T-cell (primary cell): ENCODE data around the gene OR2D3. TPM values are rescaled to one million over a fixed set of nuclear protein-coding genes. Genes with fewer than 3 reads are reported as not detected.

ENCODE experiments used
- total RNA-seq, 35 experiments: library from RNA in 6 of 35; stranded (reverse) in 6 of 35; fragments of 120-200 nt in 1 of 35; gene quantifications; one replicate each; pipeline versions ENCODE4 v1.2.1 to v1.2.4 and lab custom pipeline; 2013 to 2026

OR2D3 gene
- total RNA-seq, 5 donors from 2014 or later (not counting 1 experiment from before 2014, with no cell fraction given) = not detected

Other genes with a start within 250 kb of the OR2D3 start
- gene MRPL17, start 237.7 kb upstream of the OR2D3 start, total RNA-seq = 10 to 100 TPM; 12.1 to 33.1 (median 30.2) TPM
- not detected for gene OR2AG2, start 149.0 kb upstream of the OR2D3 start, total RNA-seq
- gene OR2AG1, start 138.0 kb upstream of the OR2D3 start, total RNA-seq = not detected
- under 1 TPM in 1 of 5 donors, not detected in 4; 0.35 TPM for gene OR6A2, start 121.3 kb upstream of the OR2D3 start, total RNA-seq
- gene OR10A5, start 75.3 kb upstream of the OR2D3 start, total RNA-seq = not detected
- gene OR10A2, start 57.9 kb upstream of the OR2D3 start, total RNA-seq = not detected
- gene OR10A4, start 44.4 kb upstream of the OR2D3 start, total RNA-seq = not detected
- gene OR2D2, start 28.5 kb upstream of the OR2D3 start, total RNA-seq = not detected
- under 1 TPM in 4 of 5 donors, not detected in 1; 0.10 to 0.70 (median 0.39) TPM for gene ZNF215, start 5.4 kb downstream of the OR2D3 start, total RNA-seq
- not detected for gene ZNF214, start 99.3 kb downstream of the OR2D3 start, total RNA-seq
- under 1 TPM in 1 of 5 donors, not detected in 4; 0.13 TPM for gene NLRP14, start 99.5 kb downstream of the OR2D3 start, total RNA-seq
- not detected for gene RBMXL2, start 168.0 kb downstream of the OR2D3 start, total RNA-seq